GM19397 (cell line): ENCODE measurements around the gene RPS28.

Experiments used
- ATAC-seq: cut with Tn5 transposase; IDR thresholded peaks from one replicate; pipeline ENCODE4 v1.9.1; 2021; ENCODE audit warnings: mild to moderate bottlenecking, moderate library complexity; ENCODE audit not compliant: unreplicated experiment

Gene RPS28

GRCh38 chr19:8319807-8320520, 1.3 kb upstream of the RPS28 start:
- no peak for ATAC-seq

GRCh38 chr19:8320564-8321066, 681 bp upstream of the RPS28 start:
- ATAC-seq: peak; percentile 23

DNA sequence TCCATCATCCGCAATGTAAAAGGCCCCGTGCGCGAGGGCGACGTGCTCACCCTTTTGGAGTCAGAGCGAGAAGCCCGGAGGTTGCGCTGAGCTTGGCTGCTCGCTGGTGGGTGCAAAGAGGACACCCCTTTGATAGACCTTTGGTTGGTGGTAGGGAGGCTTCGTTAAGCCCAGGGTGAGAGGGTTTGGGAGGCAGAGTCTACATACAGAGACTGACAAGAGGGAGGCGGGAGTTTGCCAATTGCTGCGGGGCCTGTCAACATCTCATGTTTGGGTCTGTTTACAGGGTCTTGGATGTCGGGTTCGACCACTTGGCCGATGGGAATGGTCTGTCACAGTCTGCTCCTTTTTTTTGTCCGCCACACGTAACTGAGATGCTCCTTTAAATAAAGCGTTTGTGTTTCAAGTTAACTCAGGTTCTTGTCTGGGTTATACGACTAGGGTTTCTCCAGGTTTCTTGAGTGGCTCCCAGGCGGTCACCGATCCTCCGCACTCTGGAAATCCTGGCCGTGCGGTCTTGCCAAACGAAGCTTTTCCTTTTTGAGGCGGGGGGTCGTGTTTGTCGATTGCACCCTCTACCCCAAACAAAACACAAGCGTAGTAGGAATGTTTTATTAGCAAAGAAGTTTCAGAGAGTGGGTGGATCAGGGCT, 816 bp downstream of the RPS28 start:
- ATAC-seq: no peak

GRCh38 chr19:8322638-8322997, 1.3 kb downstream of the RPS28 start:
- ATAC-seq: no peak

DNA sequence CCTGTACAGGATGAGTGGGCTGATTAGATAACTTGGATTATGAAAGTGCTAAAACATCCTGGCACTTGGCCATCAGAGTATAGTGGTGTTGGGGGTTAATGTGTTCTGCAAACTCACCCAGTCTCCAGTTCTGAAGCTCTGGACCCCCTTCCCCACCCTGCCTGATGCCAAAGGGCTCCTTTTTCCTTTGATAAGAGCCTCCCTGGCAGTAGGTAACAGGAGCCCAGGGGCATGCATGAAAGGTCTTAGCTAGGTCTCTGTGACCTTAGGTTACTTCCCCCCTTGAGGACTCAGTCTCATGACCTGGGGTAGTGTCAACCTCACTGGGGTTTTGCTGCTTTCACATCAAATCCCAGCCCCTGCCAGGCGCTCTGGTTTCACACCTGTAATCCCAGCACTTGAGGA, 2.5 kb downstream of the RPS28 start:
- no peak for ATAC-seq

GRCh38 chr19:8324186-8325050, 3.1 kb downstream of the RPS28 start:
- ATAC-seq: no peak

DNA sequence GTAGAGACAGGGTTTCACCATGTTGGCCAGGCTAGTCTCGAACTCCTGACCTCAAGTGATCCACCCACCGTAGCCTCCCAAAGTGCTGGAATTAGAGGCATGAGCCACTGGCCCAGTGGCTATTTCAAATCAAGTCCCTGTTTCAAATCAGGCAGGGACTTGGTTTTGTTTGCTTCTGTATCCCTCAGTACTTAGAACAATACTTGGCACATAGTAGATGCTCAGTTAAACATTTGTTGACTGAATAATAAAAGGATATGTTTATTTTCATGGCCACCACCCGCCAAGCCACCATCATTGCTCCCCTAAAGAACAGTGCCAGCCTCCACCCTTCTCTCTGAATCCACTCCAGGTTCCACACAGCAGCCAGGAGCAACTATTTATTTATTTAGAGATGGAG, 4.2 kb downstream of the RPS28 start:
- no peak for ATAC-seq

DNA sequence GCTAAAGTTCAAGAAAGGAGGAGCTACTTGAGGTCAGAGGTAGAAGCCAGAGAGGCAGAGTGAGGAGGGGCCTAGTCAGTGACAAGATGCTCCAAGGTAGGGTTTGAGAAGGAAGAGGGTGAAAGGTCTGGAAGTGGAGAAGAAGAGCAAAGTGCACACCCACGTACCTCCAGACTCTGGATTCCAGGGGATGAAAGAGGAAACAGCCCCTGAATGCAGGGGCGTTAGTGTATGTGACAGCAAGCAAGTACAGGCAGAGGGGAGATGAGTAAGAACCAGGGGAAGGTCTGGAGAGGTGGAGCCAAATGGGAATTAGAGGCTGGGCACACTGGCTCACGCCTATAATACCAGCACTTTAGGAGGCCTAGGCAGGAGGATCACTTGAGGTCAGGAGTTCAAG, 8.7 kb downstream of the RPS28 start:
- ATAC-seq: no peak

DNA sequence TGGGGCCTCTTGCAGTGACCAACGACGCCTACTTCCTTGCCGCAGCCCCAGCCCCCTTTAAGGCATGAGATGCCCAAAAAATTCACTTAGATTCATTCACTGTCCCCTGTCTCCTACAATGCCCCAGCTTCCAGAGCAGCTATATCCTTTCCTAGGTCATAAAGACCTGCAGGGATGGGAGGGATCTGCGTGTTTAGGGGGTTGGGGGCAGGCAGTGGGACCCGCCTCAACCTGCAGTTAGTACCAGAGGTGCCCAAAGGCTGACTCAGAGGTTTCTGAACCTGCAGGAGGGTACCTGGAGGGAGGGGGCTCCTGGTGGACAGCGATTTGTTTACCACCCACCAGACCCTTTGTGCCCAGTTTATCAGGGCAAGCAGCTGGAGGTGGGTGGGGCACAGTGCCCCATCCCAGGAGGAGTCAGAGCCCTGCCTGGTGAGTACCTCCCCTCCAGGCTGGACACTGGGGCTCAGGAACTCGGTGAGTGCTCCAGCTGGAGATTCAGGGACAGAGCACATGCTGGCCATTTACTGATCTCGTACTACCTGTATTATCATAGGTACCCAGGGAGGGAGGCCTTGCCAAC, 10.1 kb downstream of the RPS28 start:
- ATAC-seq: no peak

DNA sequence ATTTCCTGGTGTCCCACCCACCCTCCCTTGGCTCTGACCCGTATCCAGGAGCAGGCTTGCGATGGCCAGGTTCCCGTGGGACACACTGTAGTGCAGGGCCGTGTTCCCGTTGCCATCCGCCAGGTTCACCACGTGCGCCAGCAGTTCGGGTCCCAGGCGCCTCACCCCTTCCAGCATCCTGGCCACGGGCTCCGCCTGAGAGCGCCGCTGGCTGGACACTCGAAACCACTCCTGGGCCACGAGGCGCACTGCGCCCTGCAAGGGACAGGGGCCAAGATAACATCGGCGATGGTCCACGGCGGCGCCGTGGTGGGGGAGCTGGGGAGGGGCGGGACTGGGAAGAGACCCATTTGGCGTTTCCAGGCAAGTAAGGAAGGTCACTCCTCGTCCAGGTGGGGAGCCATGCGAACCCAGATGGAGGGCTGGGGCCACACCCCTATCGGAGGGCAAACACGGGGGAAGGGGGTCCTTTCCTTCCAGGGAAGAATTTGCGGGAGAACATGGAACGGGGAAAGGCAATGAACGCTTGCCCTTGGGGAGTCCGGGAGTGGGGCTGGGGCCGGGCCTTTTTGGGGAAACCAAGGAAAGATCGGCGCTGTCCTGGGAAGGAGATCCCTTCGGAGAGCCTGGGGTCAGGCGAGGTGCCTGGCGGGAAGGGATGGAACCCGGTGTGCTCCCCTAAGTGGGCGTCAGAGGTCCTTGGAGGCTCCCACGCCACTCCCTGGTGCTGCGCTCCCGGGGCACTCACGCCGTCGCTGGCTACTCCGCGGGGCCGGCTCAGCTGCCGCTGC, 11.9 kb downstream of the RPS28 start:
- no peak for ATAC-seq

DNA sequence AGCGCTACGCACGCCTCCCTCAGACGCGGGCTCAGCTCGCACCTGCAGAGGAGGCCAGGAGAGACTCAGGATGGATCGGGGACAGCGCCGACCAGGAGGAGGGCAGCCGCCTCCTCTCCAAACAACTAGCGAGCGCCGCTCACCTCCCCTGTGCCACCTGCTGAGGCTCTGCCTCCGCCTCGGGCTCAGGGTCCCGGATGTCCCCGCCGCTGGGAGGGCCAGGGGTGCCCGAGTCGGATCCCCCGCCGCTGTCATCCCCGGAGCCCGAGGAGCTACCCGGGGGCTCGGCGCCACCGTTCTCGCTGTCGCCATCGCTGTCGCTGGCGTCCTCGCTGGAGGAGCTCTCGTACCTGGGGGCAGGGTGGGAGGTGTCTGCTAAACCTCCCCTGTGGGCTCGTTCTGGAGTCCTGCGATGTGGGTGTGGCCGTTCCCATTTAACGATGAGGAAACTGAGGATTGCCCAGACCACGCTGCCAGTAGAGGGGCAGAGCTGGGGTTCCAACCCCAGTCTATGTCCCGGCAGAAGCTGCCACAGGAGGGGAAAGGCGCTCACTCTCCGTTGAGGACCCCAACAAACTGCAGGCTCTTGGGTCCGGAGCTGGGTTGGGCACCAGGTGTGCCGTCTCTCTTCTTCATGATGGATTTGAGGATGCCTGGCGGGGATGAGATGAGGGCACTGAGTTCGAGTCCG, 12.6 kb downstream of the RPS28 start:
- ATAC-seq: no peak

DNA sequence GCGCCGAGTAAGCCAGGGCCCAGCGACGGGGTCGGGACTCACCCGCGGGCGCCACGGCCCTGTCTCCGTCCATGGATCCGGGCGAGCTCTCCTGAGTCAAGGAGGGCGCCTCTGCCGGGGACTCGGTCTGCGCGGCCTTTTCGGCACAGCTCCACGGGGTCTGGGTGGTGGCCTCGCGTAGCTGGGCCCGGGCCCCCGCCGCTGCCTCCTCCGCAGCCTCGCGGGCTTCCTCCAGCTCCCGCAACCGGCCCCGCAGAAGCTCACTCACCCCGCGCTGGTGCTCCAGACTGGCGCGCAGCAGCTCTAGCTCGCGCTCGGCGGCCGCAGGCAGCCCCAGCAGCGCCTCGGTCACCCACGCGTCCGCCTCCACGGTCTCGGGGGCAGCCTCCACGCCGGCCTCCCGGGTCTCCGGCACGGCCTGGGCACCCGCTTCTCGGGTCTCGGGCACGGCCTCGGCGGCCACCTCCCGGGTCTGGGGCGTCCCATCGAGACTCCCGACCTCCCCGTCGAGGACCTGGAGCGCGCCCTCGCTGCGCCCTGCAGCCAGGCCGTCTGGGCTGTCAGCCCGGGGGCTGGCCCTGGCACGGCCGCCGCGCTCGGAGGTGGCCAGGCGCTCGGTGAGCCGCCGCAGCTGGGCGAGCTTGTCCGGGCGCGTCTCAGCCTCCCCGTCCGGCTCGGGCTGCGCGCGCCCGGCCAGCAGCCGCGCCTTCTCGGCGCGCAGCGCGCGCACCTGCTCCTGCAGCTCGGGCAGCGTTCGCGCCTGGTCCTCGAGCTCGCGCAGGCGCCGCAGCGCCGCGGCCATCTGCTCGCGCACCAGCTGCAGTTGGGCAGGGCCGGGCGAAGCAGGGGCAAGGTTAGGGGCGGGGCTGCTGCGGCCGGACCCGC, 13.4 kb downstream of the RPS28 start:
- ATAC-seq: no peak

DNA sequence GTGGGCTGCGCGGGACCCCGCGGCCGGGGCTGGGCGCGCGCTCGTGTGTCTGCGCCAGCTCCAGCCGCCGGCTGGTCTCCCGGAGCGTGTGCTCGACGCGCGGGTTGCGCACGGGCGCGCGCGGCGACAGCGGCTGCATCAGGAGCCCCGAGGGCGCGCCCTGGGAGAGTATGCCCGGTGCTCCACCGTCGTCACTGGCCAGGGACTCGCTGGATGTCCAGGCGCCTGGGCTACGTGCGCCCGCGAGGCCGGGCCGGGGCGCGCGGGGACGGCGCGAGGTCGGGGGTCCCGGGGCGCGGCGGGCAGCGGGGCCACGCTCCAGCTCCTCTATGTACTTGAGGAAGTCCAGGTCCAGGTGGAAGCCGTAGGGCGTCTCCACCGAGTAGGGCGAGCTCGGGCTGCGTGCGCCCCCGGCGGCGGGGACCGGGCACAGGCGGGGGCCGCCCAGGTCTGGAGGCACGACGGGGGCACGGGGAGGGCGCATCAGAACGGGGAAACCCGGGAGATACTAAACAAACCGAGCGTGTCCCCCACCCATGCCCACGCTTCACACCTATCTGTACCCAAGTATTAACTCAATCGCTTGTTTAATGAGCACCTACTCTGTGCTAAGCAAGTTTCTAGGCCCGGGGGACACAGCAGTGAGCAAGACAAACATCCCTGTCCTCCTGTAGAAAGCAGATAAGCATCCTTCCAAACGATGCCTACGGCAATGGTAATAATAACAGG, 14.2 kb downstream of the RPS28 start:
- ATAC-seq: no peak

- no peak for ATAC-seq
These were observed 14.8 kb downstream of the RPS28 start for GRCh38 chr19:8336072-8336569.

- no peak for ATAC-seq
These were observed 15.4 kb downstream of the RPS28 start for GRCh38 chr19:8336660-8337059.

GRCh38 chr19:8337728-8338127, 16.4 kb downstream of the RPS28 start:
- ATAC-seq: no peak

DNA sequence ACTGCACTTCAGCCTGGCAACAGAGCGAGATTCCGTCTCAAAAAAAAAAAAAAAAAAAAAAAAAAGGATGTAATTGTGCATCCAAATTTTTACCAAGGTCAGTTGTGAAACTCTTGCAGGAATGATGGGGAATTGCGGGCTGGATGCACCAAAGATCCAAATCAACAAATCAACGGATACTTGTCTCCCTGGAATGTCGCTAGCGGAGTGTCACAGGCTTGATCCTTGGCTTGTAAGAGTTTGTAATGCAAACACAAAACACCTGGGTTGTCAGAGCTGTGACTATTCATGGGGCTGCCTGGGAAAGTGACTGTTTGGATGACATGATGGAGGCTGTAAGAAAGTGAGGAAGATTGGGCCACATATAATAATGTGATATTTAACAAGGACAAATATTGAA, 17.5 kb downstream of the RPS28 start:
- ATAC-seq: no peak
